HG03039 (cell line): ENCODE results near the gene STAMBPL1.

ENCODE experiments used
- ATAC-seq: cut with Tn5 transposase; IDR thresholded peaks from one replicate; pipeline ENCODE4 v1.9.1; 2021; ENCODE audit warnings: mild to moderate bottlenecking, moderate library complexity; ENCODE audit not compliant: unreplicated experiment

Gene STAMBPL1

DNA sequence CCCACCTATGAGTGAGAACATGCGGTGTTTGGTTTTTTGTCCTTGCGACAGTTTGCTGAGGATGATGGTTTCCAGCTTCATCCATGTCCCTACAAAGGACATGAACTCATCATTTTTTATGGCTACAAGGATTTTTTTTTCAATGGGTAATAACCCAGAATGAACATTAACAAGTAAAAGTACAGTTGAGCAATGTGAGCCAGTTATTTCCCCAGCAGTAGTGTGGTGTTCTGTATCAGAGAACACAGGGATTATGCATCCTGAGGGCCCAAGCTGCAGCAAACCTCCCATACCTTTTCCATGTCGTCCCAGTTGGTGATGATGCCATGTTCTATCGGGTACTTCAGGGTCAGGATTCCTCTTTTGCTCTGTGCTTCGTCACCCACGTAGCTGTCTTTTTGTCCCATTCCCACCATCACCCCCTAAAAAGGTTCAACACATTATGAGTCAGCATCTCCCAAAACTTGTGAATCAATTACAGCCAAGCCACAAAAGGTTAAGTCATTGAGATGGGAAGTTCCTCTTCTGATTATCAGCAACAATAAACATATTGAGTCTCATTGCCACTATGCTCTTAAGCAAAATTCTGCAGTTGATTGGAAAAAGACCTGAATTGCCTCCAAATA lies 67.0 kb downstream of the STAMBPL1 start:
- ATAC-seq, result no peak

DNA sequence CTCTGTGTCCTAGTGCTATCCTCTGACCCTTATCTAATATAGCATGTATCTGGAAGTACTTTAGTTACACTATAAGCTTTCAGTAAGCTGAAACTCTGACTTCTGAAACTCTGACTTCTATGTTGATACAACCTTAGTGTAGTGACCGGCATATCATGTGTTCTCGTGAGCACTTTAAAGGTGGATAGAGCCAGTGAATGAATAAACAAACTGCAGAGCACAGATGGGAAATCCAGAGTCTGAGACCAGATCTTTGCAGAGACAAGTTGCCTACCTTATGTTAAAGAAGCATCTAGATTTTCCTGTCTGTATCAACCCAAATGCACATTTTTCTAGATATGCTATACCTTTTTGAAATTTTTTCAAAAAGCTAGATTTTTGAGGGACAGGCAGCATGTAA lies 69.0 kb downstream of the STAMBPL1 start:
- no peak for ATAC-seq

DNA sequence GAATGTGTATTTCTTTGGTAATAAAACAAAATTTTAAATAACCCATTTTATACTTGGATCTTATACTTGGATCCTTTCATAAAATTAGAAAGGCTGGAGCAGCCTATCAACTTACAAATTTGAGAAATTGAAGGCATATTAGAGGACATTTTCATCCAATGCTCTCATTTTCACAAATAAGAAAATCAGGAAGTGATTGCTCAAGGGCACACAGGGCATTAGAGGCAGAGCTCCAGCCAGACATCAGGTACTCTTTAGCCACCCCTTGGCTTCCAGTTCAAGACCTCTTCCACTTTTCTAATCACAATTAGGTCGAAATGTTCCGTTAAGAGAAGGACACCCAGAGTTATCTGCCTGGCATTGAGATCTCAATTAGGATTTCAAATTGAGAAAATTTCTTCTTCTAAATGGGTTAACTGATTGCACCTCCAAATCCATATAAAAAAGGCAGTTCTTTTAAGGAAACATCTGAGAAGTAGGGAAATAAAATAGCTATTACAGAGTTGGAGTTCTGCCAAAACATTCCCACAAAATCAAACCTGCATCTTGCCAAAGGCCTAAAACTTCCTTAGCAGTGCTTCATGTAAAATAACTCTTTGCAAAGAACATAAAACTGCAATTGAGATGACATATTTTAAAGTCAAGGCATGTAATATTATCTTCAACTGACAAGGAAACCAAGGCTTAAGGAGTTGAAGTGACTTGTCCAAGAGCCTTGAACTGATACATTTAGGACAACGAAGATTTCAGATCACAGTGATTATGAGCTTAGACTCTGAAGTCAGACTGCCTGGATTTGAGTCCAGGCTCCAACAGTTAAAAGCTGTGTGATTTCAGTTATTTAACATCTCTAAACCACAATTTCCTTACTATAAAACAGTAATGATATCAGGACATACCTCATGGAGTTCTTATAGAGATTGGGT lies 70.1 kb downstream of the STAMBPL1 start:
- ATAC-seq, result no peak

DNA sequence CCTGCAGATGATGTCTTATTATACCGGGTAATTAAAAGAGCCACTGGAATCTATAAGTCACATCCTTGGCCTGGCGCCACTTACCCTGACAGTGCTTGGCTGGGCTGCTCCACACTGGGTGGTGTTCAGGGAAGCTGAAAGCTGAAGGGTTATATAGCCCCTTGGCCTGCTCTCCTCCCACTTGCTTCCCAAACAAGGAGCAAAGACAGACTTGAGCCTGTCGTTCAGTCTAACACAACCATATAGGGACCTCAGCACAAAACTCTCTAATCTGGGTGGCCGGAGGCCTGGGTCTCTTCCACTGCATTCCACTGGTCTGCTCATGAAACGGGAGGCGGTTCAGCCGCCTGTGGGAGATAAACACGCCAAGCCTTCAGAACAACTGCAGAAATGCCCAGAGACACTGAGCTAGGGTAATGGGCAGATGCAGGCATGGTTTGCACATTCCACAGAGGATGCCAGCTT lies 72.6 kb downstream of the STAMBPL1 start, which contains the start of gene ACTA2:
Gene ACTA2 (minus strand): TSS at position 127 of the 465 bp plus-strand sequence. CDS start 3,843 bp downstream, outside the sequence.
- no peak for ATAC-seq

DNA sequence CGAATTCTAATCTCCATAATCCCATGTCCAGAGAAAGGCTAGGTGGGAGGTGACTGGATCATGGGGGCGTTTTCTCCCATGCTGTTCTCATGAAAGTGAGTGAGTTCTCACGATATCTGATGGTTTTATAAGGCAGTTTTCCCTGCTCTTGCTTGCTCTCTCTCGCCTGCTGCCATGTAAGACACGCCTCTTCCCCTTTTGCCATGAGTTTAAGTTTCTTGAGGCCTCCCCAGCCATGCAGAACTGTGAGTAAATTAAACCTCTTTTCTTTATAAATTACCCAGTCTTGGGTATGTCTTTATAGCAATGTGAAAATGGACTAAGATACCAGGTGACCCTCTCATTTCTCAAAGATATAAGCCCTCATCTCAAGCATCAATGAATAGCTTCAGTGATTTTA lies 73.6 kb downstream of the STAMBPL1 start:
- ATAC-seq, result no peak

DNA sequence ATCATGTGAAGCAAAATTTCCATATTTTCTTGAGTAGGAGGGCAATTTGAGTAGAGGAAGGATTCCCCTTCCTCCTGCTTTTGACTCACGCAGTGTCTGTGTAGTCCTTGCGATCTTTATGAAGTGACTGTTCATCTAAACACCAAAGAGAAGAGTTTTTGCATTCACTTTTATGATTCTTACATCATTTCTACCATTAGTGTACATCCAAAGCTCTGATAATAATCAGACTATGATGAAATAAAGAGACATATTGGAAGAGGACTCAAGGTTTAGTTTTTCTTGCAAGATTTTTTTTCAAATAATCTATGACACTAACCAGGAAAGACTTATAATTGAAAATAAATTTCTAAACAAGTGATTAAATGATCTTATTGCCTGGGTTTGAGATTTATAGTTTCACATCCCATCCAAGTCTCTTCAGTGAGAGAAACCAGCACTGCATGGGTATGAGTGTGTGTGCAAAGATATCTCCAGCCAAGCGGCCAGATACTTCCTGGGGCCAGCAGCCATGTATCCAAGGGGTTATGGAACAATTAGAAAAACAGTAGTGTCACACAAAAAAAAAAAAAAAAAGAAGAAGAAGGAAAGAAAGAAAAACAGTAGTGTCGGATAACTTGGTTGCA lies 74.5 kb downstream of the STAMBPL1 start:
- ATAC-seq, result no peak

DNA sequence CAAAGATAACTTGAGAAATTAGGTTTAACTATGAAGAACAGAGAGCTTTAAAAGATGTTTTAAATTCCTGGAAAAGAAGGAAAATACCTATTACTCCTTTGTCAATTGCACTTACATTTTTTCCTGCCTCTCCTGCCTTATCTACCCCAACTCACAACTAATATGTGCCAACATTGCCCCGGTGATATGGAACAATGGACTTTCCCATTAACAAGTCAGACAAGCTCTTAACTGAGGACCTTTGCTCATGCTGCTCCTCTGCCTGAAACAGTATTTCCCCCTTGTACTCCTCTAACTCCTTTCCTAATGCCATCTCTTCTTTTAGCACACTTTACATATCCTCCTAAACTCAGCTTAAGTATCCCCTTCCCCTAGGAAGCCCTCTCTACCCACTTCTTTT lies 77.3 kb downstream of the STAMBPL1 start:
- ATAC-seq, result no peak

DNA sequence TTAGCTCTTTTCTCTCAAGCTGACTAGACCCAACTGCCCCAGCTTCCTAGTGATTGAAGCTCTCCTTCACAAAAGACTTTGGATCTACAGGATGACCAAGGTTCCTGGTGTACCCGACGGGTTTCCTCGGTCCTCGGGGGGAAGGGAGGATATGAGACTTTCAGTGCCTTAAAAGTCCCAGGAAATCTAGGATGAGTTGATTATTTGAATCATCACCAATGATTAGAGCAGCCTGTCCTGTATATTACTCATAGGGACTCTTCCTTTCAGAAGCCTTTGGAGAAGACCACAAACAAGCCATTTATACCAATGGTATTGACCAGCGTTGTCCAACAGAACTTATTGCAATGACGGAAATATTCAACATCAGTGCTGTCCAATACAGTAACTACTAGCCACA lies 78.7 kb downstream of the STAMBPL1 start:
- ATAC-seq, result no peak

DNA sequence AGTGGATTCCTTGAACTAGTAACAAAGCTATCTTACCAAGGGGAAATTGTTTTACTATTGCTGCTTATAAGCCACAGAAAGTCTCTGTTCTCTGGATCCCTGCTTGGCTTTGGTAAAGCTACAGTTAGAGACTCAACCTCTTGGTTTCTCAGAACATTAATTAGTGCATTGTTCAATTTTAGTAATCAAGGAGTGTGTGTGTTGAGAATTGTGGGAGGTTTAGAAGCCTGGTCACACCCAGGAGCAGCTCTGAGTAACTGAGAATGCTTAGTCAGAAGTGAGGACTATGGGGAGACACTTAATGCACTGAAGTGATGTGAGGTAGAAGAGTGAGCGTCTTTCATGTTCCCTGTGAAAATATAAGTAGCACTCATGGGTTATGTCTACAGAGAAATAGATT lies 80.8 kb downstream of the STAMBPL1 start:
- ATAC-seq, result no peak

DNA sequence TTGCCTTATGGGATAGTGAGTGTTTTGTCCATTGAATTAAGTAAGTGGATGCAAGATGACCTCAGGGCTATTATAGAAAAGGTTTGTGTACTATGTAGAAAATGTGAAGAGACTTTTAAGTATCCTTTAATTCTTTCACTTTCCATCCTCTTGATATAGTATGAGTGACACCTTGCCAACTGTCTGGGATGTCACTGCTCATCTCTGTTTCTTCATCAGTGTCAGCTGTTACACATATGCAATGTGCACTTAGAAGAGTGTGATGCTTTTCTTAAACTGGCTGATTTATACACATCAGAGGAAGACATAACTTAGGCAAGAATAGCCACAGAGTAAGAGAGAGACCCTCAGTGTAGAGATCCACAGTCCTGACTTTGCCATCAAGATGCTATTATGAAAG lies 81.2 kb downstream of the STAMBPL1 start:
- ATAC-seq, result no peak

DNA sequence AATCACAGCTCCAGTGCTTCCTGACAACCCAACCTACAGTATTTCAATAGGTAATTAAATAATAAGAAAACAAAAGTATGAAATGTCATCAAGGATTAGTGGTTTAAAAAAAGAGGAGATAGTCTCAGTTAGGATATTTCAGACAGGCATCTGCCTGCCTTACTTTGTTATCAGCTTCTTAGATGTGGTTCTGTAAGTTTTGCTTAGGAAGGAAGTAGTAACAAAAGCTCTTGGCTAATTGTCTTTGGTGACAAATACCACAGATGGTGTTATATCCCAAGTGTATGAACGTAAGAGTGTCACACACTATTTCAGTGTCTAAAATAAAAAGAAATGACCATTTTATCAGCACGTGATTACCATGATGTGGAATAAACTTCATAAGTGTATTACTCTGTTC lies 82.3 kb downstream of the STAMBPL1 start:
- ATAC-seq, result no peak

DNA sequence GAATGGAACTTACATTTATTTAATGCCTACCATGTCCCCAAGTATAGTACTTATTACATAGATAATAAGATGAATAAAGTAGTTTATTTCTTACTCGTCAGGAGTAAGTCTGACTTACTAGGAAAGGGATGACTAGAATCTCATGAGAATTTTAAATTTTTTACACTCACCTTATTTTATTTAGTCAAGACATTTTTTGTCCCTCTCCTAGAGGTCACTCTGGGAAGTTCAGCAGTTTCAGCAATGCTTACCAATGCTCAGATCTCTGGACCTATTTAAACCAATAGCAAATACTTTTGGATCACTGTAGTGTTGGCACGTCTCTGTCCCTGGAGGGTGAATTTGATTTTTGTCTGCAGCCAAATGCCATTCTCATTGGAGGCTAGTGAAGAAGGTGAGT lies 83.3 kb downstream of the STAMBPL1 start:
- no peak for ATAC-seq

DNA sequence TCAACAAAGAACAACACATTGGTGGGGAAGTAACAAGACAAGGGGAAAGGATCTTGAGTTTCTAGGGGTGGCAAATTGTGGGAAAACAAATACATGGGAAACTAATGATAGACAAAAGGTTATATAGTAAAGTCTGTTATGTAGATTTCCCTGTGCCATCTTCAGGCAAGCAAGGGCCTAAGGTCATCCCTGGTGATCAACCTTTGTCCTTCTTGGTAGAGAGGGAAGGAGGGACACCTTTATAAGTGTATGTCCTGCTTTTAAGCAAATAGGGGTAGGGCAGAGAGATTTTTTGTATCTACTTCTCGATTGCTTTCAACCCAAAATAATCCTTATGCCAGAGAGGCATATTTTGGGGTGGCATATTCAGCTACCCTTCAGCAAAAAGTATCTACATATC lies 84.3 kb downstream of the STAMBPL1 start:
- no peak for ATAC-seq

DNA sequence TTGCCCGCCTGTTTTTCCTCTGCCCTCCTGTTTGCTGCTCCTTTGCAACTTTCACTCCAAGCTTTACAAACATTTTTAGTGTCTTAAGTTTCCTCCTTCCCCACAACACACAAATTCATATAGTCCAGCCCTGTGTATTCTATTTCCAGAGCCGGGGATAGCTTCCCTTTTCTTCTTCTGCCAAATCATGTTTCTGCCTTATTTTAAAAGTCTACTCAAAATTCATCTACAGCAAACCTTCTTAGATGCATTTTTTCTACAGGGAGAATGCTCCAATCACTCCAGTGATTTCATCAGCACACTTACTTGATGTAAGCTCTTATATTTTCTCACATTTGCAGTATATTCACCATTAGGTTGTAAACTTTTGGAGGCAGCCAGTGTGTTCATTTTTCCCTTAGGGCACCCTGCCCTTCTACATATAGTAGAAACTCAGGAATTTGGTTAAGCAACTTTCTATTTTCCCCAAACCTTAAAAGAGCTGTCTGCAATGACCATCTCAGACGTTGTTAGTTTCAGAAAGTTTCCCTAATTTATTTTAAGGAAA lies 84.9 kb downstream of the STAMBPL1 start:
- no peak for ATAC-seq

DNA sequence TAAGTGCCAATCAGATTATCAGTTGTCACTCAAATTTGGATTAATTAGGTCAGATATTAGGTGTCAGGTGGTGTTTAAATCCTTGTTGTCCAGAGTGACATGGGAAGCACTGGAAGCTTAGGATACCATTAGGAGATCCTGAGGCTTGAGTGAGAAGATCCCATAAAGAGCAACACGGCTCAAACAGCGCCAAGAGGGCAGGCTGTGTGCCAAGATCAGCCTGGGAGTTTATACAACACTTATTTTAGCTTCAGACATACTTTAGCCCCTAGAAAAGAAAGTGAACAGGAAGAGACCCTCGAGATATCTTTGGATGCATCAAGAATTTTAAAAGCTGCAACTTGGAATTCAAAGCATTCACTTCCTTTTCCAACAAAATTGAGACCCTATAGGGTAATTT lies 86.8 kb downstream of the STAMBPL1 start:
- no peak for ATAC-seq

DNA sequence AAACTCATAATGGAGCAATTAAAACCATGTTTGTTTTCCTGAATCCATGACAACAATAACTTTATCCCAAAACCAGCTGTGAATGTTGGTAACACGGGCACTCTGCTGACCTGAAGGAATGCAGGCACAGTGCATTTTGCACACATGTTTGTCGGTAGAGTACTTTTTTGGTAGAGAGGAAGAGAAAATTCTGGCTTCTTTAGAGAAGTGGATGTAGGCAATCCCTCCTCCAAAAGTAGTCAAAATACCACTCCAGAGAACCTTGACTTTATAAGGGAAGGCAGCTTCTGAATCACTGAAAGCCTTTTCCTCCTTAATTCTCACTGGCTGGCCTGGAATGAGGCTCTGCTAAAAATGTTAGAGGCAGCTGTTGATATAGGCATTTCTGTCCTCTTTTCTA lies 88.3 kb downstream of the STAMBPL1 start:
- no peak for ATAC-seq

DNA sequence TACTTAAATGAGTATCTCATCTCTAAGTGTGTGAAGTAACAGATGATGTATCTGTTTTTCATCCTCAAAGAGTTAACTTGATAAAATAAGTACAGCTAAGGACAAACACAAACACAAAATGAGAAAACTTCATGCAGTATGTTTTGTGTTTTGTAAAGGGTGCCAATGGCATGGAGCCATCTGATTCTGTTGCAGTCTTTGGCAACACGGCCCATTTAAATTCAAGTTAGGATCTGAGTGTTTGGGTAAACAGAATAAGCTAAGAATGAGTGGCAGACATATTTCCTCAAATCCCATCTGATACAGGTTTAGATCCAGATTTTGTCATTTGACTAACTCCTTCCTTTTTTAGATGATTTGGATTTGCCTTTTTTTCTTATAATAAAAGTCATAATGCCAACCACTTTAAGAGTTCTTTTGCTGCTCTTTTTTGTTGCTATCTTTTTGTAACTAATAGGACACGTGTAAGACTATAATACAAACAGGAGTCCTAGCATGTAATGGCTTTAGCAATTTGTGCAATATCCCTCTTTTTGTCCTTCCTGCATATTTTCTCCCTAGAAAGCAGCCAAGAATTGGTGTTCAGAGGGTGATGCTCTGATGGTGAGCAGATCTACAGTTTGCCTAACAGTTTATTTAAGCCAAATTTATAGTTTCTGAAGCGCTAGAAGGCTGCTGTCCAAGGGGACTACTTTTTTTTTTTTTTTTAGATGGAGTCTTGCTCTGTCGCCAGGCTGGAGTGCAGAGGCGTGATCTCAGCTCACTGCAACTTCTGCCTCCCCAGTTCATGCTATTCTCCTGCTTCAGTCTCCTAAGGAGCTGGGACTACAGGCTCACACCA lies 91.4 kb downstream of the STAMBPL1 start:
- no peak for ATAC-seq
